GM21619 (cell line): ENCODE data around the gene STARD13.

Experiments used
- ATAC-seq: cut with Tn5 transposase; IDR thresholded peaks from one replicate; pipeline ENCODE4 v1.9.1; 2021; ENCODE audit not compliant: unreplicated experiment

Gene STARD13

GRCh38 chr13:33229446-33230177 lies 55.9 kb downstream of the STARD13 start:
- no peak for ATAC-seq

DNA sequence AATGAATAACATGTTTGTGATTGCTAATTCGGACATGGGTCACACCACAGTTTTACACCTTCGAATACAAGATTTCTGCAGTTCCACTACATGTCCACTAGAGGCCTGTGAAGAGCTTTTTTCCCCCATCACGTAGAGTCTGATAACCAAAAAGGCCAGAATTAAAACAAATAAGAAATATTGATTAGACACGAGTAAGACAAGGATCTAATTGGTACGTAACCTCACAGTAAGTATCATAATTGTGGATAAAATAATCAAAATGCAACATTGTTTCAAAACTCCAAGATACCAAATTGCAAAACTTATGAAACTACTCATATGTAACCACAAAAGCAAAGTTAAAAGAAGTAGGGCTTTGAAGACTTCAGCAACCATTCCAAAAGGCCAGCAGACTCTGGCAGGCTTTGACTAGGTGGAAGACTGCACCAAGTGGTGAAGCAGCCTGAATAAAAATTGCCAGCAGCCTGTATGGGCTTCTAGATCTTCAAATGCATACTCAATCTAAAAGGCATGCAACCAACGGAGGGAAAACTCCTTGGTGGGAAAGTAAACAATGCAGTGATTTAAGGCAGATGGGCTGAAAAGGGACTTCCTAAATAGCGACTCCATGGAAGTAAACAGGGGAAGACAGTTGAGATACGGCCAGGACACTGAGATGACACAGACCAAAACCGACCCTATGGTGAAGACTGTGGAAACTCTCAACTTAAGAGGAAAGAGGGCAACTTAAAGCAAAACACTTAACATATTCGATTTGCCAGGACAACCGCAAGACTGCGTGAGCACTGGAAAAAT lies 56.7 kb downstream of the STARD13 start:
- no peak for ATAC-seq

GRCh38 chr13:33227927-33228647 lies 57.5 kb downstream of the STARD13 start:
- ATAC-seq, result no peak

DNA sequence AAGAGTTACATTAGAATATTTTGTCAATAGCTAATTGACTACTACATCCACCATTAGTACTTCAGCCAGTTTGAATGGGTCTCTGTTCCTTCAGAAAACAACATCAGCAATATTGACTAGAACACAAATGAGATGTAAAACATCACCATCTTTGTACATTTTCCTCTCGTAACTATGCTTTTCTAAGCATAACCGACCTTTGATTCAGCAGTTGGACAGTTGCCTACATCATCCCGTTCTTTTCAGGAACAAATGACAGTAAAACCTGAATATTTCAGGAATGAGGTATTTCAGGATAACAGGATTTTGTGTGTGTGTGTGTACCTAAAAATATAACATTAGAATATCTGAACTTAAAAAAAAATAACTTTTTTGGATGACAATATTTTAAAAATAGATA lies 60.9 kb downstream of the STARD13 start:
- ATAC-seq, result no peak

DNA sequence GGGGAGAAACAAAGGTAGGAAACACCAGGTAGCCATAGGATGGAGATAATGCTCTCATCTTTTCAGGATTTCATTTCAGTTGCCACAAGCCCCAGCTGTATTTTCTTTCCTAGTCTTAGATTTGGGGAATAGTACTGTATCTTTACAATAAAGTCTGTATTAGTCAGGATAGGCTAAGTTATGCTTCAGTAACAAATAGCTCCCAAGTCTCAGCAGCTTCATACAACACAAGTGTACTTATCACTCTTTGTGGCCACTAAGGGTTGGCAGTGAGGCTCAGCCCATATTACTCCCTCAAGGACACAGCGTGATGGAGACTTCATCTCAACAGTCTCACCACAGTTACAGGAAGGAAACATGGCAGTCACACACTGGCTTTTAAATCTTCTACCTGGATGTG lies 61.4 kb downstream of the STARD13 start:
- ATAC-seq, result no peak

DNA sequence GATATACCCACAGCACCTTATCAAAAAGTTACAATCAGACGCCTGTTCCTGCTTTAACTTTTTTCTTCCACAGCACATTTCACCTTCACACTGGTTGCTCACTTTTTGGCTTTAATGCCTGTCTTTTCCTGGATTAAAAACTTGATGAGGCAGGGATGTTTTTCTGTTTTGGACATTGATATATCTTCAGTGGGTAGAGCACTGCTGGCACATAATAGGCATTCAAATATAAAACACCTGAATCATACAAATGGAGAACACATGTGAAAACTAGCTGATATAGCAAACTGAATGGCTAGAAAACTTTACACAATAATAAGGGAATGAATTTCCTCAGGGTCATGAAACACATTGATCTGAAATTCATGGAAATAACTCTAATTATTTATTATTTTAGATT lies 65.6 kb downstream of the STARD13 start:
- no peak for ATAC-seq

DNA sequence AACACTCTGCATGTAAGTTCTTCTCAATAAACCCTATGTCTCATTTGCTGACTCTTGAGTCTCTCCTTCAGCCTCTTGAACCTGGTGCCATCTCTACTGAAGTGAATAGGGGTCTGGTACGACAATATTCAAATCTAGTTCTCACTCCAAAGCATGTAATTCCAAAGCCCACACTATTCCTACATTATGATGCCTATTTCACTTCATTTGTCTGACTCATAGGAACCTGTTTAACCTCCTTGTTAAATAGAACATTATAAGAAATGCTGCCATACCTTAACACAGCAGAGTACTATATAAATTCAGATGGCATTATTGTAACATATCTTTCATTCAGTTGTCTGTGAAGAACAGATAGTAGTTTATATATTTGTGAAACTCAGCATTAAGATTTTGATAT lies 67.1 kb downstream of the STARD13 start:
- no peak for ATAC-seq

DNA sequence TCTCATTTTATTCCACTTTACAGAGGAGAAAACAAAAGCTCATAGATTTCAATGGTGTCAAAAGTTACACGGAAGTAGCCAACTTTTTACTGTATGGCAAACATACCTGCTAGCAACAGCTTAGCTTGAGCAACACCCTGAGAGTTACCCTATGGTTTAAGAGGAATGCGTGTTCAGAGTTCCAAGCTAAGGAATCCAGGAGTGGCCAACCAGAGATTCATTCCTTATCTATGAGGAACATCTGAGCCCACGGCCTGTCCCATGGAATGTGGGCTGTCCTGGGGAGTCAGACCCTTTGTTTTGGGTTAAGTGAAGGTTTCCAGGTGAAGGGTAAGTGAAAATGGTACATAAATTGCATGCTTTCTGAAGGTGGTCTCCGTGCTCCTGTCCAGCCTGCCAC lies 67.5 kb downstream of the STARD13 start:
- ATAC-seq, result no peak

DNA sequence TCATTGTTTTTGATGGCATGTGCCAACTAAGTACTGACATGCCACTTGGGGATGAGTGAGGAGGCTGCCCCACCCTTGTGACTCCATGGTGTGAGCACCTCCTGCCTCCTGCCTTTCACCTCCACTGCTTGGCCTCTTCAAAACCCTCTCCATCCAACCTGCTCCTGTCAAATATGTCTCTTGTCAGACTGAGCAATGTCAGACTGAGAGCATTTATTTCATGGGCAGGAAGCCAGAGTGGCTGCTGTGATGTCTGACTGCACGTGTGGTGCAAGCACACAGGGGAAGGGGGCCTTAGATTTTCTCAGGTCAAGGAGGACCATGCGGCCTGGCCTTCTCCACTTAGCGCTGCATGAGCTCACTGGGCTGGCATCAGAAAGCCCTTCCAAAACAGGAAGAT lies 68.3 kb downstream of the STARD13 start:
- ATAC-seq, result no peak

DNA sequence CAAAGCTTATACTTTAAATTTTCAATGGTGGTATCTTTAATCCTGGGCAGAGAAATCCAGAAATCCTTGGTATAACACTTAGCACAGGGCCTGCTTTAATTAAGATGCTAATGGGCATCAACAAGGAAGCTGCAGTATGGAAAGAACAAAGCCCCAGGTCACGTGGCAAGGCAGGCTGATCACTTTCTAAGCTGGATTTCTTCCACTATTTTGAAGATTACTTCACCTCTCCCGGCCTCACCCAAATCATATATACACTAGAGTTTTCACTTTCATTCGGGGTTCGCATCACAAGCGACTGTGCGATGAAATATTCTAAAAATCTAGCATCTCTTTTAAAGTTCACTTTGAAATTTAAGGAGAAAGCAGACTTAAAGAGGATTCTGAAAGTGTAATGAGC lies 71.8 kb downstream of the STARD13 start:
- ATAC-seq, result no peak

DNA sequence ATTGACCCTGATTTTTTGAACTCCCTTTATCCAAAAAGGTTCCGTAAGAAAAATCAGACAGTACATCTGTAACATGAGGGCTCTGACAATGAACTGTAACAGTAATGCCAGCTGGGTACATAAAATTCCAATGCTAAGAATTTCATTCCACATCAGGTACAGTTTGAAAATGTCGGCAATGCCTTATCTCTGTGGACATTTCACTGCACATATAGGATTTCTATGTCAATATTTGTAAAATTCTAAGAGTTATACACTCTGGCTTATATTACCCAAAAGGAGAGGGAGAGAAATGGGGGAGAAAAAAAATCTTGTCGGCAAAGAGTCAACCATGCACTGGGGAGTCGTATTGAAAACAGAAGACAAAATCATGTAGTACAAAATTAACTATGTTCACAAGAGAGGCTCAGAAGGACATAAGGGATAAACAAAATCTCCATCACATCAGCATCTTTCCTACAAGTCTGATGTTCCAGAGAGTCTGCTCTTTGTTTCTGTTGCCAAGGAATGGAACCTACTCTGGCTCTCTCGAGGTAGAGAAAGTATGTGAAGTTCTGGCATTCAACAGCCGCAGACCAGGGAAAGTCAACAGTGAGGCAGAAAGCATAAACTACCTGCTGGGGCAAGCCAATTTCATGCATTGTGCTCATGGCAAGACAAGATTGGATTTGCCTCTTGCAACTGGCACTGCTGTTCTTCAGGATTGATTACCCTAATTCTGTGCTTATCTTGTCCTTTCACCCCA lies 72.4 kb downstream of the STARD13 start:
- no peak for ATAC-seq

DNA sequence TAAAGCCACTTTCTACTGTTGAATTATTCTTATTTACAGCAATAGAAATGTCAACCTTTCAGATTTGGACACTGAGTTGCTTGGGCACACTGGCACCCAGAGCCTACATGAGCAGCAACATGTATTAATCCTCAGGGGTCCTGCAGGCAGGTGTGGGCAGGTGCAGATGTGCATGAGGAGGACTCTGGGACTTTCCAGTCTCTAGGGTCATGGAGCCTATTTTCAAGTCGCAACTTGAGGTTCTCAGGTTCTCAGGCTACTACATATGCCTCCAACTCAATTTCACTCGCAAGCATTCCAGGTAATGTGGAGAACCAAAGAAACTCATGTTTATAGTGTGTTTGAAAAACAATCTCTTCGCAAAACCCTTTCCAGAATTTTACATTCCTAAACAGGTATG lies 73.2 kb downstream of the STARD13 start:
- no peak for ATAC-seq

GRCh38 chr13:33210090-33210489 lies 75.5 kb downstream of the STARD13 start:
- no peak for ATAC-seq

GRCh38 chr13:33208290-33209220 lies 77.0 kb downstream of the STARD13 start:
- ATAC-seq, result no peak

GRCh38 chr13:33207615-33207961 lies 78.0 kb downstream of the STARD13 start:
- no peak for ATAC-seq

GRCh38 chr13:33206945-33207614 lies 78.5 kb downstream of the STARD13 start:
- no peak for ATAC-seq

DNA sequence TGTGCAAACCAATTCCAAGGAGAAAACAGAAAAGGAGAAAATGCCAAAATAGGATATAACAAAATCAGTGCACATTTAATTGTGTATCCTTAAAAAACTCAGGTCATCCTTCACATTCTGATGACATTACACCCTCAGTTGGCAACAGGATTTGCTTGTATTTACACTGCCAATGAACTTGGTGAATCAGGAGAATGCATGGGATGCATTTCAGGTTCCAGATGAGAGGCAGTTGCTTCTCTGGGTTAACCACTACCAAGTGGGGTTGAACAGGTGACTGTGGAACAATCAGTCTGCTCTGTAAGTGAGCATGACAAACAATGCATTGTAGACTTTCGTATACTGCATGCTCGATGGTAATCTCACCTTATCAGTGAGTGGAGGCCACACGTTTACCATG lies 79.1 kb downstream of the STARD13 start:
- ATAC-seq, result no peak

DNA sequence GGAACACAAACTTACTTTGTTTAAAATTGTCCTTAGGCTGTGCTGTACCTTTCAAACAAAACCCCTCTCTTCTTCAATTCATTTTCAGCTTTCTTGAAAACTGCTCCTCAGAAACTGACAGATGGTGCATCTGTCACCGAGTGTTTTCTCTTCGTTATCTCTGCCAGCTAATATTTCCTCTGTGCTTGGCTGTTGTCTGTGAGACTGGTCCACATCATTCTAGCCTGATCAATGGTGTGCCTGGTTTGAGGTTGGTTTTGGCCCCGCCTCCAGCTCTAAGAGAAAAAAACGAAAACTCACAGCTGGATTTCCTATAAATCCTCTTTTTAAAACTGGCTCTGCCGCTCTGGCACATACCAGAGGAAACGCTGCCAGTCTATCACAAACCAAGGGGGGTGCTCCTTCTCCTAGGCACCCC lies 79.7 kb downstream of the STARD13 start:
- ATAC-seq, result peak; percentile 43

GRCh38 chr13:33205224-33205623 lies 80.3 kb downstream of the STARD13 start:
- ATAC-seq, result no peak
